Kidney capillary endothelial cell (primary cell): Measurements from ENCODE around the gene CCDC60.
"Not testable (repeated sequence)": the region's sequence is repeated elsewhere in the genome, so short reads cannot be mapped to it uniquely, and the experiment has no call there.

Experiments used
- DNase-seq: peaks from one replicate; pipeline ENCODE4 v3.0.0-alpha.2; 2018; ENCODE audit warnings: low spot score

Gene CCDC60

GRCh38 chr12:119338593-119339363 is 4.2 kb downstream of the CCDC60 start:
- DNase-seq: no peak

- no peak for DNase-seq
These were observed 6.0 kb downstream of the CCDC60 start for GRCh38 chr12:119340578-119340977.

DNA sequence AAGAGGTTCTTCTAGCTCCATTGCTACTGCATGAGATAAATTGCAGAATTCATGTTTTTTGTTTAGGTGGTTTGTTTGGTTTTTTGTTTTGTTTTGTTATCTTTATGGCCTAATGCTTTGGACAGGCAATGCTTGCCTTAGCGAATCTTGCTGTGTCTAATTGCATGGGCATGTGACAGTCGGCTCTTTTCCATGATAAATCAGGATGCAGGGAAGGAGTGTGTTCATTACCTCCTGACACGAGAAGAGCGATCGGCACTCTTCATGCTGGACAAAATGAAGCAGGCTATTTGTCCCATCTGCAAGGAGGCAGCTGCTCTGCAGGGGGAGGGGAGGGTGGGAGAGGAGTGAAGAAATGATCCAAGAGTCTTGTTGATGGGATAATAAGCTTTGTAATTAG is 6.5 kb downstream of the CCDC60 start:
- no peak for DNase-seq

GRCh38 chr12:119341988-119342387 is 7.5 kb downstream of the CCDC60 start:
- no peak for DNase-seq

DNA sequence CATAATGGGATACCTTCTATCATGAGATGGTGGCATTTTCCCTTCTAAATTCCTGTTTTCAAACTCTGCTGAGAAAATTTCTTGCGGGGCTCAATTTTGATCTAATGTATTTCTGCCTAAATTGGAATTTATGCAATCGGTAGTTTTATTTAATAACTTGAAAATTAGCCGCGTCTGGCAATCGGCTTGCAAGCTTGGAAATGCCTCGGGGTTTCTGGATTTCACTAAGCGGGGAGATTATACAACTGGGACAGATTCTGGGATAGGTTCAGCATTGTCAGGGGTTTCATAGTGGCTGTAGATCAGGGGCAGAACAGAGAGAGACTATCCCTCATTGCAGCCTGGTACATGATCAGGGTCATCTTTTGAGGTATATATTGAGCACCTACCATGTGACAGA is 8.6 kb downstream of the CCDC60 start:
- DNase-seq: no peak

- no peak for DNase-seq
These were observed 19.6 kb downstream of the CCDC60 start for GRCh38 chr12:119354172-119354571.

DNA sequence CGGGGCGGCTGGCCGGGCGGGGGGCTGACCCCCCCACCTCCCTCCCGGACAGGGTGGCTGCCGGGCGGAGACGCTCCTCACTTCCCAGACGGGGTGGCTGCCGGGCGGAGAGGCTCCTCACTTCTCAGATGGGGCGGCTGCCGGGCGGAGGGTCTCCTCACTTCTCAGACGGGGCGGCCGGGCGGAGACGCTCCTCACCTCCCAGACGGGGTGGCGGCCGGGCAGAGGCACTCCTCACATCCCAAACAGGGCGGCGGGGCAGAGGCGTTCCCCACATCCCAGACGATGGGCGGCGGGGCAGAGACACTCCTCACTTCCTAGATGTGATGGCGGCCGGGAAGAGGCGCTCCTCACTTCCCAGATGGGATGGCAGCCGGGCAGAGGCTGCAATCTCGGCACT is 25.8 kb downstream of the CCDC60 start:
- DNase-seq: not testable (repeated sequence)

GRCh38 chr12:119363037-119363436 is 28.5 kb downstream of the CCDC60 start:
- DNase-seq: no peak

DNA sequence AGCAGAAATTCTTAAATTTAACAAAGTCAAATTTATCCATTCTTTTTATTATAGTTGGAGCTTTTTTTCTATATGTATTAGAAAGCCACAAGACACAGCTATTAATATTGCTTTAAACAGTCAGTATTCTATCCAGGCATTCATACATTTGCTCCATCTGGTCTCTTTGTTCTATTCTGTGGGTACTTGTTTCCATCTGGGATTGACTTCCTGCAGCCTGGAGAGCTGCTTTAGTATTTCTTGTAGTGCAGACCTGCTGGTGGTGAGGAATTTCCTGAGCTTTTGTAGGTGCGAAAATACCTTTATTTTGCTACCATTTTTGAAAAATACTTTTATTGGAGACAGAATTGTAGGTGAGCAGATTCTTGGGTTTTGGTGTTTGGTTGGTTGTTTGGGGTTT is 29.0 kb downstream of the CCDC60 start:
- no peak for DNase-seq

DNA sequence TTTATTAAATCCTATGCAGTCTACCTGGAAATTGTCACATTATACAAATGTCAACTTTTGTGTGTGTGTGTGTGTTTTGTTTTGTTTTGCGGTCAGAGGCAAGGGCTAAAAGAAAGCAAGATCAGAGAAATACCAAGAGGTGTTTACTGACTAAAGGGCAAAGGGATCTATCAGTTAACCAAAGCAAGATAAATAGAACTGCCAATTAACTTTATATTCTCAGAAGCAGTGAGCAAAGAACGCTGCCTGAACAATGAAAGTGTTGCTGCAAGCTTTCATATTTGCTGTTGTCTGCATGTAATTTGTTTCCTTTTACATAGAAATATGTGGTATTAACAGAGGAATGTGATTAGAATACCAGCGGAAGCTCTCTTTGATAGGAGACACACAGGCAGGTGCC is 30.9 kb downstream of the CCDC60 start:
- DNase-seq: no peak

- no peak for DNase-seq
These were observed 31.5 kb downstream of the CCDC60 start for GRCh38 chr12:119366007-119366406.

- DNase-seq: no peak
These were observed 34.6 kb downstream of the CCDC60 start for GRCh38 chr12:119369161-119369560.

GRCh38 chr12:119369907-119370546 is 35.5 kb downstream of the CCDC60 start:
- no peak for DNase-seq

GRCh38 chr12:119372540-119372939 is 38.0 kb downstream of the CCDC60 start:
- DNase-seq: no peak

DNA sequence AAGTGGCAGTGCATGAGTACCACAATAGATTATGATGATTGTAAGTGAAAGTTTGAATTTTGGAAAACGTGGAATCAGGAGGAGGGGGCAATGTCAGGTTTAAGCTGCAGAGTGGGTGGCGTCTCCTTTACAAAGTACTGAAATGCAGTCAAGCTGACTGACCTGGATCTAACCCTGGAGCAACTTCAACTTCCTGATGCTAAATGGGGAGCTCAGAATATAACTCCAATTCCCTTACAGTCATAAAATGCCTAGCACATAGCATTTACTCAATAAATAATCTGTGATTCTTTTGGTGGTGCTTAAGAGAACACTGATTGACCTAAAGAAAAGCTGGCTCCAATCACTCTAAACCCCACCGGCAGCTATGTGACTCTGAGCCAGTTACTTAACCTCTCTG is 38.5 kb downstream of the CCDC60 start:
- no peak for DNase-seq

DNA sequence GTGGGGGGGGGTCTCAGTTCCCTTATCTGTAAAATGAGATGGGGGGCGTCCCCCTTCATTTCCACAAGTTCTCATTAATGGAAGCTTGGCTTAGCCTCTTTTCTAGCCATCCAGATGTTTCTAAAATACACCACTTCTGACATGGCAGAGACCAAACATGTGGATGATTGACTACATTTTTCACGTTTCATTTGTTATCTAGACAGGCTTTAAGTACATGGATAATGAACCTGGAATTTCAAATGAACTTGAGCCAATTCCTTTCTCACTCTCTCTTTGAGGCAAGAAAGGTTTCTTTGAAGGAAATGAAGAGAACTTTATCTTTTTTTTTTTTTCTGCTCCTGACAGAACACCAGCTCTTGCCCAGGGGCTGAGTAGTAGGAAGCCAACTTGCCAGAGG is 39.1 kb downstream of the CCDC60 start:
- no peak for DNase-seq

DNA sequence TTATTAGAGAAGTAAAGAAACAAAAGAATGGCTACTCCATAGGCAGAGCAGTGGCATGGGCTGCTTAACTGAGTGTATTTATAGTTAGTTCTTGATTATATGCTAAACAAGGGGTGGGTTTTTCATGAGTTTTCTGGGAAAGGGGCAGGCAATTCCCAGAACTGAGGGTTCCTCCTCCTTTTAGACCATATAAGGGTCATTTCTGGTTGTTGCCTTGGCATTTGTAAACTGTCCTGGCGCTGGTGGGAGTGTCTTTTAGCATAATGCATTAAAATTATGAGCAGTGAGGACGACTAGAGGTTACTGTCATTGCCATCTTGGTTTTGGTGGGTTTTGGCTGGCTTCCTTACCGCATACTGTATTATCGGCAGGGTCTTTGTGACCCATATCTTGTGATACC is 40.1 kb downstream of the CCDC60 start:
- DNase-seq: no peak

GRCh38 chr12:119375075-119375882 is 40.8 kb downstream of the CCDC60 start:
- no peak for DNase-seq

- no peak for DNase-seq
These were observed 41.3 kb downstream of the CCDC60 start for GRCh38 chr12:119375883-119376190.

GRCh38 chr12:119378903-119379302 is 44.4 kb downstream of the CCDC60 start:
- no peak for DNase-seq

- DNase-seq: no peak
These were observed 47.1 kb downstream of the CCDC60 start for GRCh38 chr12:119381471-119382235.

- DNase-seq: no peak
These were observed 48.7 kb downstream of the CCDC60 start for GRCh38 chr12:119383206-119383605.
